Mesendoderm (in vitro differentiated cells): ENCODE data around the gene MOSPD3.

Experiments
- DNase-seq: peaks from one replicate; pipeline ENCODE4 v3.0.0; 2013
- H2AK5ac ChIP-seq: 2 replicates; pipeline ENCODE4 v1.6.1; 2013; ENCODE audit warnings: low read length, inconsistent platforms
- H2BK120ac ChIP-seq: 2 replicates; pipeline ENCODE4 v1.6.1; 2013; ENCODE audit warnings: low read depth, mild to moderate bottlenecking, low read length, moderate library complexity, mixed read lengths
- H2BK15ac ChIP-seq: replicated peaks from 2 replicates; pipeline ENCODE4 v1.6.1; 2013; ENCODE audit warnings: low read depth, mild to moderate bottlenecking, moderate library complexity
- H2BK5ac ChIP-seq: 2 replicates; pipeline ENCODE4 v1.6.1; 2013; ENCODE audit warnings: low read length, inconsistent platforms
- H3K18ac ChIP-seq: 2 replicates; pipeline ENCODE4 v1.6.1; 2013; ENCODE audit warnings: mild to moderate bottlenecking, low read length, mixed read lengths
- H3K23ac ChIP-seq: one replicate; pipeline ENCODE4 v1.6.1; 2013; ENCODE audit warnings: low read length
- H3K27ac ChIP-seq: 2 replicates; pipeline ENCODE4 v1.5.1; 2013; ENCODE audit warnings: low read depth, mild to moderate bottlenecking, inconsistent platforms, low read length, moderate library complexity
- H3K27me3 ChIP-seq: 2 replicates; pipeline ENCODE4 v1.6.1; 2013; ENCODE audit warnings: low read length, control low read depth, mild to moderate bottlenecking, inconsistent platforms; ENCODE audit not compliant: insufficient read depth, poor library complexity
- H3K36me3 ChIP-seq: 2 replicates; pipeline ENCODE4 v1.6.1; 2013; ENCODE audit warnings: low read length, inconsistent platforms; ENCODE audit not compliant: control insufficient read depth, insufficient read depth
- H3K4ac ChIP-seq: one replicate; pipeline ENCODE4 v1.6.1; 2013; ENCODE audit warnings: low read depth, mild to moderate bottlenecking, low read length, moderate library complexity
- H3K4me1 ChIP-seq: 2 replicates; pipeline ENCODE4 v1.6.1; 2013; ENCODE audit warnings: low read depth, low read length, inconsistent platforms; ENCODE audit not compliant: control insufficient read depth
- H3K4me2 ChIP-seq: 2 replicates; pipeline ENCODE4 v1.6.1; 2013; ENCODE audit warnings: low read length
- H3K4me3 ChIP-seq: 2 replicates; pipeline ENCODE4 v1.5.1; 2013; ENCODE audit warnings: mild to moderate bottlenecking, low read length
- H3K56ac ChIP-seq: one replicate; pipeline ENCODE4 v1.6.1; 2013; ENCODE audit warnings: low read length
- H3K79me1 ChIP-seq: 2 replicates; pipeline ENCODE4 v1.6.1; 2013; ENCODE audit warnings: low read length, inconsistent platforms
- H3K79me2 ChIP-seq: 2 replicates; pipeline ENCODE4 v1.6.1; 2013; ENCODE audit warnings: mild to moderate bottlenecking, low read length; ENCODE audit not compliant: control insufficient read depth, insufficient read depth
- H3K9ac ChIP-seq: 2 replicates; pipeline ENCODE4 v1.6.1; 2013; ENCODE audit warnings: low read length, inconsistent platforms
- H4K5ac ChIP-seq: one replicate; pipeline ENCODE4 v1.6.1; 2013; ENCODE audit warnings: low read length
- H4K8ac ChIP-seq: one replicate; pipeline ENCODE4 v1.6.1; 2013; ENCODE audit warnings: low read depth, mild to moderate bottlenecking, control low read depth, low read length, moderate library complexity
- WGBS: extraction: QIAGEN DNeasy Blood & Tissue Kit; methylation state at CpG from one replicate; pipeline ENCODE4 v1.1.7; 2013; ENCODE audit warnings: low lambda C conversion rate, missing lambda C conversion rate; ENCODE audit not compliant: insufficient coverage; ENCODE audit errors: extremely low coverage; 5-methylcytosine and 5-hydroxymethylcytosine counted together

MOSPD3 gene

GRCh38 chr7:100603726-100604027 lies 8.7 kb upstream of the MOSPD3 start:
- no peak overlapping the region for H2BK15ac ChIP-seq
- peaks cover 8% of the 10 kb centered on the region for H3K4me1 ChIP-seq
- H3K4me2 ChIP-seq, result peak overlapping the region; percentile 69
- no peak overlapping the region for H3K4ac ChIP-seq
- H3K36me3 ChIP-seq, result no peaks in the 10 kb centered on the region
- no peak overlapping the region for H2BK120ac ChIP-seq
- no peaks in the 10 kb centered on the region for H3K27me3 ChIP-seq
- no peak overlapping the region for H4K5ac ChIP-seq
- H2AK5ac ChIP-seq, result no peak overlapping the region
- H3K4me3 ChIP-seq, result peak overlapping the region; percentile 16
- no peak overlapping the region for H3K18ac ChIP-seq
- no peak overlapping the region for H3K27ac ChIP-seq
- DNase-seq, result peak; percentile 83
- no peaks in the 10 kb centered on the region for H3K79me2 ChIP-seq
- H4K8ac ChIP-seq, result no peak overlapping the region
- H3K79me1 ChIP-seq, result no peaks in the 10 kb centered on the region
- WGBS, result no CpG with 5 or more reads among the region's 10 CpGs
- peak overlapping the region; percentile 95 for H3K56ac ChIP-seq
- no peak overlapping the region for H2BK5ac ChIP-seq
- peak overlapping the region; percentile 72 for H3K9ac ChIP-seq
- H3K23ac ChIP-seq, result no peak overlapping the region

GRCh38 chr7:100604028-100604975 lies 8.0 kb upstream of the MOSPD3 start:
- Histone ChIP-seq H2BK120ac (no peak overlapping the region), H3K56ac (peak overlapping the region; percentile 95), H3K36me3 (no peaks in the 10 kb centered on the region), H3K4me1 (peaks cover 8% of the 10 kb centered on the region), H3K79me1 (no peaks in the 10 kb centered on the region), H2AK5ac (no peak overlapping the region), H3K23ac (no peak overlapping the region), H3K27ac (no peak overlapping the region), H3K18ac (peak overlapping the region; percentile 89), H3K4ac (peak overlapping the region; percentile 89), H4K8ac (no peak overlapping the region), H4K5ac (no peak overlapping the region), H3K4me2 (peak overlapping the region; percentile 69), H2BK5ac (no peak overlapping the region), H3K4me3 (peak overlapping the region; percentile 65), H3K27me3 (no peaks in the 10 kb centered on the region), H3K79me2 (no peaks in the 10 kb centered on the region), H2BK15ac (no peak overlapping the region), H3K9ac (peak overlapping the region; percentile 73)
- WGBS, result no CpG with 5 or more reads among the region's 70 CpGs
- peak; percentile 84 for DNase-seq

GRCh38 chr7:100604976-100605911 lies 7.1 kb upstream of the MOSPD3 start:
- H2BK120ac ChIP-seq, result no peak overlapping the region
- H3K4me3 ChIP-seq, result peak overlapping the region; percentile 24
- peak overlapping the region; percentile 73 for H3K9ac ChIP-seq
- H2BK5ac ChIP-seq, result no peak overlapping the region
- no peak overlapping the region for H4K8ac ChIP-seq
- no CpG with 5 or more reads among the region's 68 CpGs for WGBS
- no peak overlapping the region for H2BK15ac ChIP-seq
- no peak for DNase-seq
- no peaks in the 10 kb centered on the region for H3K79me2 ChIP-seq
- no peak overlapping the region for H3K4ac ChIP-seq
- H3K4me2 ChIP-seq, result peak overlapping the region; percentile 30
- no peak overlapping the region for H3K18ac ChIP-seq
- H2AK5ac ChIP-seq, result no peak overlapping the region
- H3K27me3 ChIP-seq, result no peaks in the 10 kb centered on the region
- peak overlapping the region; percentile 84 for H3K56ac ChIP-seq
- no peak overlapping the region for H3K27ac ChIP-seq
- no peaks in the 10 kb centered on the region for H3K36me3 ChIP-seq
- H3K4me1 ChIP-seq, result peaks cover 8% of the 10 kb centered on the region
- H3K23ac ChIP-seq, result no peak overlapping the region
- no peaks in the 10 kb centered on the region for H3K79me1 ChIP-seq
- H4K5ac ChIP-seq, result no peak overlapping the region

GRCh38 chr7:100606313-100606712 lies 6.0 kb upstream of the MOSPD3 start:
- no peak overlapping the region for H3K4me3 ChIP-seq
- H2AK5ac ChIP-seq, result no peak overlapping the region
- no peak overlapping the region for H4K5ac ChIP-seq
- no peak overlapping the region for H2BK15ac ChIP-seq
- no peak overlapping the region for H3K4ac ChIP-seq
- H4K8ac ChIP-seq, result no peak overlapping the region
- WGBS, result no CpG with 5 or more reads among the region's 12 CpGs
- peaks cover 8% of the 10 kb centered on the region for H3K4me1 ChIP-seq
- no peak for DNase-seq
- no peak overlapping the region for H2BK5ac ChIP-seq
- H3K56ac ChIP-seq, result no peak overlapping the region
- H3K27ac ChIP-seq, result no peak overlapping the region
- H3K9ac ChIP-seq, result no peak overlapping the region
- H3K79me1 ChIP-seq, result no peaks in the 10 kb centered on the region
- H2BK120ac ChIP-seq, result no peak overlapping the region
- H3K23ac ChIP-seq, result no peak overlapping the region
- no peaks in the 10 kb centered on the region for H3K79me2 ChIP-seq
- H3K4me2 ChIP-seq, result no peak overlapping the region
- no peak overlapping the region for H3K18ac ChIP-seq
- H3K27me3 ChIP-seq, result no peaks in the 10 kb centered on the region
- H3K36me3 ChIP-seq, result no peaks in the 10 kb centered on the region

- no peak for DNase-seq
These were observed 5.2 kb upstream of the MOSPD3 start for GRCh38 chr7:100607111-100607510.

More at GRCh38 chr7:100607111-100607510, 5.2 kb upstream of the MOSPD3 start:
- Histone ChIP-seq H3K9ac (no peak overlapping the region), H3K4me2 (no peak overlapping the region), H3K79me1 (no peaks in the 10 kb centered on the region), H2AK5ac (no peak overlapping the region), H3K4ac (no peak overlapping the region), H3K27me3 (no peaks in the 10 kb centered on the region), H3K4me3 (no peak overlapping the region), H2BK5ac (no peak overlapping the region), H4K5ac (no peak overlapping the region), H2BK120ac (no peak overlapping the region), H3K18ac (no peak overlapping the region), H3K79me2 (no peaks in the 10 kb centered on the region), H3K36me3 (no peaks in the 10 kb centered on the region), H3K4me1 (peaks cover 8% of the 10 kb centered on the region), H3K23ac (no peak overlapping the region), H3K27ac (no peak overlapping the region), H4K8ac (no peak overlapping the region), H2BK15ac (no peak overlapping the region), H3K56ac (no peak overlapping the region)
- no CpG with 5 or more reads among the region's 8 CpGs for WGBS
